ENCODE results near the gene MICB. TPM values are rescaled to one million over a fixed set of nuclear protein-coding genes. Genes with fewer than 3 reads are reported as not detected.
A peak's percentile ranks its signal among the peaks of the same experiment; 100 is the strongest.

Gene MICB
- total and polyA plus RNA-seq, 2 of the 8 experiments (the other 6 are each of a cell fraction or from before 2014, with no cell fraction given): 16.2 to 25.3 TPM

DNA sequence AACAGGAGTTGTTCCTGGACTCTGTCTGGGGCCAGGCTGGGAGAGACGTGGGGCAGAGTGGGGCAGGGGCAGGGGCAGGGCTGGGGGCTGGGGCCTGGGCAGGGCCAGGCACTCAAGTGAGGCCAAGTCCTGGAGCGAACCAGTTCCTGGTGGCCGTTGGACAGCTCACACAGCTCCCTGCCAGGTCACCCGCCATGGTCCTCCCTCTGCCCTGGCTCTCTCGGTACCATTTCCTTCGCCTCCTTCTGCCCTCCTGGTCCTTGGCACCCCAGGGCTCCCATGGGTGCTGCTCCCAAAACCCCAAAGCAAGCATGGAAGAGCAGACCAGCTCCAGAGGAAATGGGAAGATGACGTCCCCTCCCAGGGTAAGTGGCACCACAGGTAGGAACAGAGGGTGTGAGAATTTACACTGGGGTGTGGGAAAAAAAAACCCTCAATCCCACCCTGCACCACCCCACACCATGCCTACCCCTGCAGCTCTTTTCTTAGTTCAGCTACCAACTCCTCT lies 30.9 kb downstream of the MICB start, which contains the start of gene MCCD1:
MCCD1 (plus strand) TSS at position 142 of the 508 bp plus-strand sequence; CDS start at position 195, 53 bp downstream.
- WGBS, 2 experiments (ENCODE audit: extremely low coverage in 1 of 2, insufficient coverage in 1 of 2, insufficient read length in 1 of 2, insufficient replicate concordance in 2 of 2, low coverage in 1 of 2, low lambda C conversion rate in 2 of 2, missing lambda C conversion rate in 1 of 2): 88% methylated on average over 6 of the region's 7 CpGs; no CpG with 5 or more reads in 1 of the 2 experiments
- Histone ChIP-seq H2AK5ac (ENCODE audit: low read depth, low read length) (no peak within 1 kb of the TSS), H3K36me3 (ENCODE audit: control insufficient read depth in 2 of 4, insufficient read depth in 4 of 4, low read length in 3 of 4) (peaks cover 31 to 48% (median 38%) of the 10 kb centered on the region in 4 experiments), H3K4me2 (ENCODE audit: insufficient read depth in 1 of 2, low read depth in 2 of 2, low read length in 2 of 2) (no peak within 1 kb of the TSS), H3K18ac (ENCODE audit: extremely low read depth, low read length) (no peak within 1 kb of the TSS), H3K4ac (replicated peaks; ENCODE audit: insufficient read length, low read depth, low read length) (peak within 1 kb of the TSS; percentile 69), H4K91ac (replicated peaks; ENCODE audit: insufficient read length, low read length) (no peak within 1 kb of the TSS), H3K79me1 (ENCODE audit: low read depth, low read length) (peaks cover 2% of the 10 kb centered on the region; the same call in 1 of the 2 replicates), H3K56ac (replicated peaks; ENCODE audit: insufficient read length, low read depth, low read length) (no peak within 1 kb of the TSS), H3K23ac (ENCODE audit: insufficient read length) (no peak within 1 kb of the TSS), H2BK12ac (ENCODE audit: low read depth, low read length) (no peak within 1 kb of the TSS), H3K14ac (ENCODE audit: insufficient read length) (no peak within 1 kb of the TSS), H3K9ac (replicated peaks in 1 of 4; ENCODE audit: extremely low read depth in 1 of 4, low read depth in 3 of 4, low read length in 3 of 4) (no peak within 1 kb of the TSS), H3K79me2 (ENCODE audit: control insufficient read depth in 1 of 2, insufficient read depth in 2 of 2, low read length in 2 of 2) (peaks cover 0 to 3% of the 10 kb centered on the region in 2 experiments; a peak in 1 of 4 replicates), H3K23me2 (ENCODE audit: low read depth, low read length) (no peaks in the 10 kb centered on the region), H3K4me3 (ENCODE audit: extremely low read depth in 1 of 4, insufficient read depth in 2 of 4, low read depth in 3 of 4, low read length in 4 of 4) (no peak within 1 kb of the TSS), H3K27me3 (replicated peaks in 1 of 4; ENCODE audit: control insufficient read depth in 3 of 4, extremely low read depth in 1 of 4, insufficient read depth in 3 of 4, low read length in 3 of 4) (no peaks in the 10 kb centered on the region), H4K5ac (ENCODE audit: insufficient read length, low read depth, low read length) (no peak within 1 kb of the TSS), H3K27ac (ENCODE audit: low read depth, low read length) (no peak within 1 kb of the TSS), H4K20me1 (replicated peaks in 1 of 2; ENCODE audit: control insufficient read depth in 1 of 2, insufficient read depth in 2 of 2, low read length in 2 of 2) (peaks cover 16 to 29% of the 10 kb centered on the region in 2 experiments), H4K8ac (ENCODE audit: extremely low read depth, insufficient read depth, low read length) (peak within 1 kb of the TSS; percentile 66; the same call in 1 of the 2 replicates), H2BK15ac (ENCODE audit: low read length) (no peak within 1 kb of the TSS), H3K4me1 (replicated peaks in 1 of 4; ENCODE audit: control insufficient read depth in 3 of 4, insufficient read depth in 4 of 4, low read length in 3 of 4) (peaks cover 1 to 5% (median 4%) of the 10 kb centered on the region in 4 experiments; a peak in 4 of 7 replicates), H2BK20ac (ENCODE audit: low read length) (no peak within 1 kb of the TSS), H2BK5ac (ENCODE audit: low read depth, low read length) (no peak within 1 kb of the TSS), H2AFZ (ENCODE audit: low read length) (no peak within 1 kb of the TSS), H2BK120ac (replicated peaks; ENCODE audit: low read depth, low read length) (no peak within 1 kb of the TSS), H3K9me3 (ENCODE audit: insufficient read depth in 2 of 2, low read depth in 1 of 2, low read length in 1 of 2) (no peaks in the 10 kb centered on the region)
- DNase-seq (ENCODE audit: low read depth in 1 of 2, low spot score in 2 of 2) (peak in 1 of 2 experiments; percentile 59), FAIRE-seq (no peak)
- ChIA-PET POLR2A (ENCODE audit: partially characterized antibody) (interaction anchor here (0.9 to 18.4 kb wide), 22 partner anchors 8 to 132 kb away, joined by 3 to 428 read pairs (median 6); partner anchors contain the start of genes ATP6V1G2, C6orf47, DDX39B and LST1), CTCF (ENCODE audit: partially characterized antibody) (interaction anchor here (0.6 to 2.2 kb wide), 4 partner anchors 12 to 151 kb away, joined by 4 to 8 read pairs (median 7); no protein-coding TSS in a partner anchor)
- TF ChIP-seq POLR2A (IDR thresholded peaks at IDR 0.05; ENCODE audit: control extremely low read depth in 1 of 2, low read depth in 2 of 2, low read length in 2 of 2) (peak in 1 of 2 experiments; percentile 31; a peak in 1 of 3 replicates), POLR2AphosphoS5 (IDR thresholded peaks at IDR 0.05; ENCODE audit: low read depth, low read length) (peak; percentile 70; the same call in 1 of the 2 replicates), TAF7 (optimal IDR thresholded peaks at IDR 0.05; ENCODE audit: borderline replicate concordance, low read depth, low read length) (no peak)
